ENCODE results near the gene SCAF1.

SCAF1 gene

DNA sequence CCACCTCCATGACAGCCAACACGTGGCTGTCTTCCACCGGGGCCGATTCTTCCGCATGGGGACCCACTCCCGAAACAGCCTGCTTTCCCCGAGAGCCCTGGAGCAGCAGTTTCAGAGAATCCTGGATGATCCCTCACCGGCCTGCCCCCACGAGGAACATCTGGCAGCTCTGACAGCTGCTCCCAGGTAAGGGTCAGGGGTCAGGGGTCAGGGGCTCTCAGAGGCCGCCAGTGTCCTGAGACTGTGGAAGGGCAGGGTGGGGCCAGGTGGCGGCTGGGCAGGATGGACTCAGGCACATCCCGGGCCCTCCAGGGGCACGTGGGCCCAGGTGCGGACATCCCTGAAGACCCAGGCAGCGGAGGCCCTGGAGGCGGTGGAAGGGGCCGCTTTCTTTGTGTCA lies 63.9 kb downstream of the SCAF1 start:
- TF ChIP-seq, protein P1, sequence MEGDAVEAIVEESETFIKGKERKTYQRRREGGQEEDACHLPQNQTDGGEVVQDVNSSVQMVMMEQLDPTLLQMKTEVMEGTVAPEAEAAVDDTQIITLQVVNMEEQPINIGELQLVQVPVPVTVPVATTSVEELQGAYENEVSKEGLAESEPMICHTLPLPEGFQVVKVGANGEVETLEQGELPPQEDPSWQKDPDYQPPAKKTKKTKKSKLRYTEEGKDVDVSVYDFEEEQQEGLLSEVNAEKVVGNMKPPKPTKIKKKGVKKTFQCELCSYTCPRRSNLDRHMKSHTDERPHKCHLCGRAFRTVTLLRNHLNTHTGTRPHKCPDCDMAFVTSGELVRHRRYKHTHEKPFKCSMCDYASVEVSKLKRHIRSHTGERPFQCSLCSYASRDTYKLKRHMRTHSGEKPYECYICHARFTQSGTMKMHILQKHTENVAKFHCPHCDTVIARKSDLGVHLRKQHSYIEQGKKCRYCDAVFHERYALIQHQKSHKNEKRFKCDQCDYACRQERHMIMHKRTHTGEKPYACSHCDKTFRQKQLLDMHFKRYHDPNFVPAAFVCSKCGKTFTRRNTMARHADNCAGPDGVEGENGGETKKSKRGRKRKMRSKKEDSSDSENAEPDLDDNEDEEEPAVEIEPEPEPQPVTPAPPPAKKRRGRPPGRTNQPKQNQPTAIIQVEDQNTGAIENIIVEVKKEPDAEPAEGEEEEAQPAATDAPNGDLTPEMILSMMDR (conservative IDR thresholded peaks at IDR 0.05), result no peak
- no peak overlapping the region for H3K27ac ChIP-seq

Data from VCaP (cell line).